Astrocyte (in vitro differentiated cells and primary cell): ENCODE measurements around the gene PTPRD.

Source experiments
- CTCF ChIP-seq: IDR thresholded peaks from 2 replicates; pipeline ENCODE4 v1.5.1; 2011; ENCODE audit warnings: low read depth, mild to moderate bottlenecking, inconsistent platforms, low read length, moderate library complexity; ENCODE audit not compliant: insufficient read depth
- EZH2 ChIP-seq: IDR thresholded peaks from 2 replicates; pipeline ENCODE4 v1.6.1; 2012; ENCODE audit warnings: mild to moderate bottlenecking, low read length, inconsistent platforms; ENCODE audit not compliant: insufficient read depth

GRCh38 chr9:10008101-10008799 lies 604.6 kb downstream of the PTPRD start:
- TF ChIP-seq EZH2 (no peak), CTCF (no peak)
